Measurements from ENCODE around the gene SH3GLB2.

DNA sequence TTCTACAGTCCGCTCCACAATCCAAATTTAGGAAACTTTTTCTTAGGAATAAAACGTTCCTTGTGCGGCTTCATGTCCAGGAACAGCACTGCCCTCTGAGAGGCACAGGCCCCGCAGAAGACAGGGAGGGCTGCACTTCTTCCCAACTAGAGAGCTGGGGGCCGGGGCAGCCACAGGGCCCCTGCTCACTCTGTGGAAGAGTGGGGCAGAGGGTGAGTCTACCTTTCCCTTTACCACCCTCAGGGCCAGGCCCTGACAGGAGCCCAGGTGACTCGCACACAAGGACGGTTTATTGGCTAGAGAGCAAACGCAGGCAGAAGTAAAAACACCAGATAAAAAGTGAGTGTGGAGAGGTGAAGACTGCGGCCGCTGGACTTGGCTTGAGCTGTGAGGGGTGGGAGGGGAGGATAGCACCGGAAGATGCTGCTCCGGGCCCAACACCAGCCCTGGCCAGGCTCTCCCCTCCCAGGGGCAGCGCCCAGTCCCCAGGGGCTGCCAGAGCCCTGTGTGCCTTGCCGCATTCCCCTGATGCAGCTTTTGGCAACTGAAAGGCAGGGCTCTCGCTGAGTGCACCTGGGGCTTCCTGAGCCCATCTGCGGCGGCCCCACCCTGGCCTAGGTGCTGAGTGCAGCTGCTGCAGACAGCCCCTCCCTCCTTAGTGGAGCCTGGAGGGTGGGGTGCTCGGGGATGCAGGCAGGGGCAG, 20.2 kb downstream of the SH3GLB2 start:
- TF ChIP-seq, protein P1, sequence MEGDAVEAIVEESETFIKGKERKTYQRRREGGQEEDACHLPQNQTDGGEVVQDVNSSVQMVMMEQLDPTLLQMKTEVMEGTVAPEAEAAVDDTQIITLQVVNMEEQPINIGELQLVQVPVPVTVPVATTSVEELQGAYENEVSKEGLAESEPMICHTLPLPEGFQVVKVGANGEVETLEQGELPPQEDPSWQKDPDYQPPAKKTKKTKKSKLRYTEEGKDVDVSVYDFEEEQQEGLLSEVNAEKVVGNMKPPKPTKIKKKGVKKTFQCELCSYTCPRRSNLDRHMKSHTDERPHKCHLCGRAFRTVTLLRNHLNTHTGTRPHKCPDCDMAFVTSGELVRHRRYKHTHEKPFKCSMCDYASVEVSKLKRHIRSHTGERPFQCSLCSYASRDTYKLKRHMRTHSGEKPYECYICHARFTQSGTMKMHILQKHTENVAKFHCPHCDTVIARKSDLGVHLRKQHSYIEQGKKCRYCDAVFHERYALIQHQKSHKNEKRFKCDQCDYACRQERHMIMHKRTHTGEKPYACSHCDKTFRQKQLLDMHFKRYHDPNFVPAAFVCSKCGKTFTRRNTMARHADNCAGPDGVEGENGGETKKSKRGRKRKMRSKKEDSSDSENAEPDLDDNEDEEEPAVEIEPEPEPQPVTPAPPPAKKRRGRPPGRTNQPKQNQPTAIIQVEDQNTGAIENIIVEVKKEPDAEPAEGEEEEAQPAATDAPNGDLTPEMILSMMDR (IDR thresholded peaks at IDR 0.05): no peak
- TF ChIP-seq HDAC2 (IDR thresholded peaks at IDR 0.05) (no peak), MAZ (IDR thresholded peaks at IDR 0.05; ENCODE audit: borderline replicate concordance, low read depth, low read length) (no peak), POLR2A (IDR thresholded peaks at IDR 0.05; ENCODE audit: low read length) (no peak), FOSL2 (IDR thresholded peaks at IDR 0.05) (no peak), FOSL2 (CRISPR knock-in tag; IDR thresholded peaks at IDR 0.05) (no peak), SMC3 (IDR thresholded peaks at IDR 0.05) (no peak), TP53 (CRISPR knock-in tag; IDR thresholded peaks at IDR 0.05) (no peak), RAD21 (conservative IDR thresholded peaks at IDR 0.05 in 1 of 2, IDR thresholded peaks at IDR 0.05 in 1 of 2) (no peak), CHD2 (IDR thresholded peaks at IDR 0.05; ENCODE audit: low read length, partially characterized antibody) (no peak)
- TF ChIP-seq, protein P2, sequence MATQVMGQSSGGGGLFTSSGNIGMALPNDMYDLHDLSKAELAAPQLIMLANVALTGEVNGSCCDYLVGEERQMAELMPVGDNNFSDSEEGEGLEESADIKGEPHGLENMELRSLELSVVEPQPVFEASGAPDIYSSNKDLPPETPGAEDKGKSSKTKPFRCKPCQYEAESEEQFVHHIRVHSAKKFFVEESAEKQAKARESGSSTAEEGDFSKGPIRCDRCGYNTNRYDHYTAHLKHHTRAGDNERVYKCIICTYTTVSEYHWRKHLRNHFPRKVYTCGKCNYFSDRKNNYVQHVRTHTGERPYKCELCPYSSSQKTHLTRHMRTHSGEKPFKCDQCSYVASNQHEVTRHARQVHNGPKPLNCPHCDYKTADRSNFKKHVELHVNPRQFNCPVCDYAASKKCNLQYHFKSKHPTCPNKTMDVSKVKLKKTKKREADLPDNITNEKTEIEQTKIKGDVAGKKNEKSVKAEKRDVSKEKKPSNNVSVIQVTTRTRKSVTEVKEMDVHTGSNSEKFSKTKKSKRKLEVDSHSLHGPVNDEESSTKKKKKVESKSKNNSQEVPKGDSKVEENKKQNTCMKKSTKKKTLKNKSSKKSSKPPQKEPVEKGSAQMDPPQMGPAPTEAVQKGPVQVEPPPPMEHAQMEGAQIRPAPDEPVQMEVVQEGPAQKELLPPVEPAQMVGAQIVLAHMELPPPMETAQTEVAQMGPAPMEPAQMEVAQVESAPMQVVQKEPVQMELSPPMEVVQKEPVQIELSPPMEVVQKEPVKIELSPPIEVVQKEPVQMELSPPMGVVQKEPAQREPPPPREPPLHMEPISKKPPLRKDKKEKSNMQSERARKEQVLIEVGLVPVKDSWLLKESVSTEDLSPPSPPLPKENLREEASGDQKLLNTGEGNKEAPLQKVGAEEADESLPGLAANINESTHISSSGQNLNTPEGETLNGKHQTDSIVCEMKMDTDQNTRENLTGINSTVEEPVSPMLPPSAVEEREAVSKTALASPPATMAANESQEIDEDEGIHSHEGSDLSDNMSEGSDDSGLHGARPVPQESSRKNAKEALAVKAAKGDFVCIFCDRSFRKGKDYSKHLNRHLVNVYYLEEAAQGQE (IDR thresholded peaks at IDR 0.05): no peak
